NCI-H187 (cell line): ENCODE results near the gene SGIP1.
A peak's percentile ranks its signal among the peaks of the same experiment; 100 is the strongest.
"Not testable (repeated sequence)": the region's sequence is repeated elsewhere in the genome, so short reads cannot be mapped to it uniquely, and the experiment has no call there.

Experiments used
- DNase-seq, 2 experiments: peaks; one replicate each; lab custom pipeline; 2025; lab: John Stamatoyannopoulos, UW

The SGIP1 gene

GRCh38 chr1:66768965-66769364, 235.0 kb downstream of the SGIP1 start:
- peak in 1 of 2 experiments; percentile 10 for DNase-seq

GRCh38 chr1:66769512-66770229, 235.7 kb downstream of the SGIP1 start:
- peak in 1 of 2 experiments; percentile 56 for DNase-seq

GRCh38 chr1:66770240-66770639, 236.3 kb downstream of the SGIP1 start:
- DNase-seq, result no peak

- DNase-seq, result peak in 1 of 2 experiments; percentile 18
Measured at GRCh38 chr1:66770694-66771093, 236.7 kb downstream of the SGIP1 start.

GRCh38 chr1:66773227-66773626, 239.3 kb downstream of the SGIP1 start:
- no peak for DNase-seq

- peak; percentile 18 to 29 for DNase-seq
Measured at GRCh38 chr1:66774438-66774837, 240.5 kb downstream of the SGIP1 start.

- DNase-seq, result no peak
Measured at GRCh38 chr1:66775646-66776045, 241.7 kb downstream of the SGIP1 start.

- peak in 1 of 2 experiments; percentile 41 for DNase-seq
Measured at GRCh38 chr1:66777831-66778230, 243.9 kb downstream of the SGIP1 start.

- DNase-seq, result peak; percentile 47 to 76
Measured at GRCh38 chr1:66778266-66778665, 244.3 kb downstream of the SGIP1 start.

GRCh38 chr1:66778969-66779368, 245.0 kb downstream of the SGIP1 start:
- no peak for DNase-seq

- DNase-seq, result no peak
Measured at GRCh38 chr1:66779475-66780078, 245.6 kb downstream of the SGIP1 start.

GRCh38 chr1:66785800-66786199, 251.8 kb downstream of the SGIP1 start:
- not testable (repeated sequence) for DNase-seq

GRCh38 chr1:66787641-66788040, 253.7 kb downstream of the SGIP1 start:
- no peak for DNase-seq

GRCh38 chr1:66788231-66788939, 254.4 kb downstream of the SGIP1 start:
- no peak for DNase-seq

- DNase-seq, result no peak
Measured at GRCh38 chr1:66791621-66792610, 258.0 kb downstream of the SGIP1 start.

GRCh38 chr1:66795839-66796238, 261.9 kb downstream of the SGIP1 start:
- DNase-seq, result not testable (repeated sequence)
